Gastrocnemius medialis (tissue), 4 donors: ENCODE results near the gene HOMER2.

Source experiments
- CTCF ChIP-seq, 5 experiments: fragments of 450-650 bp in 3 of 5; fragments of 200-600 bp in 2 of 5; sonication (generic) in 2 of 5; IDR thresholded peaks in 4 of 5; conservative IDR thresholded peaks in 1 of 5; 1 replicate in 4 of 5; 2 replicates in 1 of 5; pipeline ENCODE4 v1.5.1; 2016 to 2019; ENCODE audit warnings: antibody characterized with exemption in 5 of 5, mild to moderate bottlenecking in 3 of 5, moderate library complexity in 3 of 5
- POLR2A ChIP-seq, 2 donors: fragments of 450-650 bp; IDR thresholded peaks; one replicate each; pipeline ENCODE4 v1.6.1; 2017; ENCODE audit warnings: antibody characterized with exemption in 2 of 2, mild to moderate bottlenecking in 2 of 2, moderate library complexity in 2 of 2

- TF ChIP-seq CTCF (IDR thresholded peaks at IDR 0.05 in 4 of 5, conservative IDR thresholded peaks at IDR 0.05 in 1 of 5) (no peak), POLR2A (IDR thresholded peaks at IDR 0.05) (no peak)
These were observed 15.5 kb upstream of the HOMER2 start for GRCh38 chr15:82968066-82968465.
